Vagina (tissue), 2 donors: Measurements from ENCODE around the gene CLCF1. TPM values are rescaled to one million over a fixed set of nuclear protein-coding genes. Genes with fewer than 3 reads are reported as not detected.

Source experiments
- DNase-seq, 2 donors: peaks; one replicate each; pipeline ENCODE4 v3.0.0-alpha.2; 2017; ENCODE audit errors: extremely low spot score in 2 of 2
- H3K27ac ChIP-seq: fragments of 200-600 bp; sonication (generic); one replicate; pipeline ENCODE4 v1.5.1; 2019
- H3K27me3 ChIP-seq: fragments of 200-600 bp; sonication (generic); one replicate; pipeline ENCODE4 v1.5.1; 2019
- H3K36me3 ChIP-seq, 2 donors: fragments of 200-600 bp; sonication (generic); one replicate each; pipeline ENCODE4 v1.5.1; 2017 to 2019
- H3K4me1 ChIP-seq: fragments of 200-600 bp; sonication (generic); one replicate; pipeline ENCODE4 v1.5.1; 2019
- H3K4me3 ChIP-seq, 2 donors: fragments of 200-600 bp; sonication (generic); 1 replicate in 1 of 2; 2 replicates in 1 of 2; pipeline ENCODE4 v1.5.1; 2016 to 2019
- H3K9me3 ChIP-seq: fragments of 200-600 bp; sonication (generic); one replicate; pipeline ENCODE4 v1.5.1; 2019
- CTCF ChIP-seq, 3 experiments: fragments of 450-650 bp in 2 of 3; fragments of 200-600 bp in 1 of 3; sonication (generic) in 1 of 3; IDR thresholded peaks; one replicate each; pipeline ENCODE4 v1.5.1; 2017 to 2019; ENCODE audit warnings: antibody characterized with exemption in 3 of 3, mild to moderate bottlenecking in 2 of 3, moderate library complexity in 2 of 3
- POLR2A ChIP-seq, 2 donors: fragments of 450-650 bp; IDR thresholded peaks; one replicate each; pipeline ENCODE4 v1.6.1; 2017; ENCODE audit warnings: antibody characterized with exemption in 2 of 2, mild to moderate bottlenecking in 2 of 2, moderate library complexity in 2 of 2
- POLR2AphosphoS5 ChIP-seq, 2 donors: sonication (generic); formaldehyde crosslinking; IDR thresholded peaks; one replicate each; pipeline ENCODE4 v1.9.0; 2017; ENCODE audit warnings: antibody characterized with exemption in 2 of 2, mild to moderate bottlenecking in 2 of 2, low read depth in 1 of 2; ENCODE audit not compliant: insufficient read depth in 1 of 2
- intact Hi-C: fragments of 100-400 bp; cut with DNase I; formaldehyde crosslinking; loops from one replicate; pipeline ENCODE4 v1.15.1; 2023
- total RNA-seq: library from RNA; depleted of rRNA; stranded (reverse); fragments of >200 nt; gene quantifications from one replicate; pipeline ENCODE4 v1.2.3, GENCODE V29; 2016

The CLCF1 gene
- total RNA-seq, 1 donor from 2014 or later, result 20.6 TPM

GRCh38 chr11:67351275-67352005 lies 22.0 kb downstream of the CLCF1 start:
- H3K36me3 ChIP-seq, result no peaks in the 10 kb centered on the region
- H3K27me3 ChIP-seq, result no peaks in the 10 kb centered on the region
- no peak overlapping the region for H3K4me3 ChIP-seq
- DNase-seq, result no peak
- peak overlapping the region; percentile 99 for H3K27ac ChIP-seq
- peaks cover 70% of the 10 kb centered on the region for H3K4me1 ChIP-seq
- H3K9me3 ChIP-seq, result no peaks in the 10 kb centered on the region
- TF ChIP-seq POLR2A (IDR thresholded peaks at IDR 0.05), result no peak
- peak; percentile 82 to 93 (median 90) for TF ChIP-seq CTCF (IDR thresholded peaks at IDR 0.05)
- TF ChIP-seq POLR2AphosphoS5 (IDR thresholded peaks at IDR 0.05; ENCODE audit: insufficient read depth in 1 of 2, low read depth in 1 of 2), result peak in 1 of 2 donors; percentile 48
- intact Hi-C loops, result loop anchor here (10.0 kb wide), 1 partner anchor 153 kb away; the partner anchor contains the start of genes CDK2AP2 and PITPNM1

GRCh38 chr11:67349928-67350465 lies 23.4 kb downstream of the CLCF1 start:
- DNase-seq, result no peak
- no peak overlapping the region for H3K4me3 ChIP-seq
- H3K4me1 ChIP-seq, result peaks cover 68% of the 10 kb centered on the region
- no peaks in the 10 kb centered on the region for H3K27me3 ChIP-seq
- TF ChIP-seq POLR2A (IDR thresholded peaks at IDR 0.05) (no peak), POLR2AphosphoS5 (IDR thresholded peaks at IDR 0.05; ENCODE audit: insufficient read depth in 1 of 2, low read depth in 1 of 2) (no peak), CTCF (IDR thresholded peaks at IDR 0.05) (no peak)
- no peak overlapping the region for H3K27ac ChIP-seq
- no peaks in the 10 kb centered on the region for H3K36me3 ChIP-seq
- H3K9me3 ChIP-seq, result no peaks in the 10 kb centered on the region
- intact Hi-C loops, result loop anchor here (5.0 to 10.0 kb wide), 2 partner anchors 32 to 155 kb away; partner anchors contain the start of genes CDK2AP2 and PITPNM1

GRCh38 chr11:67349457-67349856 lies 23.9 kb downstream of the CLCF1 start:
- intact Hi-C loops, result loop anchor here (5.0 kb wide), 1 partner anchor 33 kb away; no protein-coding TSS in a partner anchor
- H3K27ac ChIP-seq, result no peak overlapping the region
- peaks cover 64% of the 10 kb centered on the region for H3K4me1 ChIP-seq
- no peaks in the 10 kb centered on the region for H3K27me3 ChIP-seq
- no peak overlapping the region for H3K4me3 ChIP-seq
- H3K36me3 ChIP-seq, result no peaks in the 10 kb centered on the region
- no peak for TF ChIP-seq CTCF (IDR thresholded peaks at IDR 0.05)
- TF ChIP-seq POLR2A (IDR thresholded peaks at IDR 0.05), result no peak
- no peak for TF ChIP-seq POLR2AphosphoS5 (IDR thresholded peaks at IDR 0.05; ENCODE audit: insufficient read depth in 1 of 2, low read depth in 1 of 2)
- no peak for DNase-seq
- H3K9me3 ChIP-seq, result no peaks in the 10 kb centered on the region

GRCh38 chr11:67349036-67349435 lies 24.4 kb downstream of the CLCF1 start:
- H3K27ac ChIP-seq, result no peak overlapping the region
- no peak for TF ChIP-seq POLR2AphosphoS5 (IDR thresholded peaks at IDR 0.05; ENCODE audit: insufficient read depth in 1 of 2, low read depth in 1 of 2)
- intact Hi-C loops, result loop anchor here (5.0 kb wide), 1 partner anchor 33 kb away; no protein-coding TSS in a partner anchor
- H3K4me1 ChIP-seq, result peaks cover 60% of the 10 kb centered on the region
- H3K4me3 ChIP-seq, result no peak overlapping the region
- no peak for DNase-seq
- no peaks in the 10 kb centered on the region for H3K9me3 ChIP-seq
- no peaks in the 10 kb centered on the region for H3K27me3 ChIP-seq
- no peaks in the 10 kb centered on the region for H3K36me3 ChIP-seq

GRCh38 chr11:67347964-67348749 lies 25.2 kb downstream of the CLCF1 start:
- peaks cover 55% of the 10 kb centered on the region for H3K4me1 ChIP-seq
- DNase-seq, result no peak
- intact Hi-C loops, result loop anchor here (5.0 kb wide), 1 partner anchor 34 kb away; no protein-coding TSS in a partner anchor
- no peaks in the 10 kb centered on the region for H3K9me3 ChIP-seq
- H3K27ac ChIP-seq, result no peak overlapping the region
- H3K27me3 ChIP-seq, result no peaks in the 10 kb centered on the region
- H3K4me3 ChIP-seq, result no peak overlapping the region
- no peaks in the 10 kb centered on the region for H3K36me3 ChIP-seq
- TF ChIP-seq POLR2A (IDR thresholded peaks at IDR 0.05), result no peak
- no peak for TF ChIP-seq POLR2AphosphoS5 (IDR thresholded peaks at IDR 0.05; ENCODE audit: insufficient read depth in 1 of 2, low read depth in 1 of 2)
- TF ChIP-seq CTCF (IDR thresholded peaks at IDR 0.05), result no peak
